ENCODE data around the gene CRYL1. TPM values are rescaled to one million over a fixed set of nuclear protein-coding genes. Genes with fewer than 3 reads are reported as not detected.

CRYL1 gene
- total and polyA plus RNA-seq, 2 donors: 18.8 to 31.4 TPM

GRCh38 chr13:20553311-20553710 lies 27.7 kb upstream of the CRYL1 start:
- Histone ChIP-seq H3K36me3 (ENCODE audit: insufficient read depth) (no peaks in the 10 kb centered on the region), H3K4me3 (ENCODE audit: low read depth, low read length) (no peak overlapping the region), H3K27ac (ENCODE audit: low read depth) (no peak overlapping the region), H3K4me1 (ENCODE audit: insufficient read depth) (no peaks in the 10 kb centered on the region)
- WGBS: 42% methylated on average over 3 of the region's 3 CpGs
- peak; percentile 8 for DNase-seq (ENCODE audit: extremely low spot score)

- H3K27ac ChIP-seq (ENCODE audit: low read depth): no peak overlapping the region
- H3K4me1 ChIP-seq (ENCODE audit: insufficient read depth): no peaks in the 10 kb centered on the region
- no peak for DNase-seq (ENCODE audit: extremely low spot score)
- 47% methylated on average over 5 of the region's 5 CpGs for WGBS
- H3K36me3 ChIP-seq (ENCODE audit: insufficient read depth): no peaks in the 10 kb centered on the region
- H3K4me3 ChIP-seq (ENCODE audit: low read depth, low read length): no peak overlapping the region
Observed at GRCh38 chr13:20550799-20551198, 25.1 kb upstream of the CRYL1 start.

GRCh38 chr13:20547479-20547908 lies 21.8 kb upstream of the CRYL1 start:
- Histone ChIP-seq H3K4me1 (ENCODE audit: insufficient read depth) (no peaks in the 10 kb centered on the region), H3K4me3 (ENCODE audit: low read depth, low read length) (no peak overlapping the region), H3K36me3 (ENCODE audit: insufficient read depth) (no peaks in the 10 kb centered on the region), H3K27ac (ENCODE audit: low read depth) (no peak overlapping the region)
- WGBS: 83% methylated on average over 4 of the region's 4 CpGs
- no peak for DNase-seq (ENCODE audit: extremely low spot score)

GRCh38 chr13:20546556-20546955 lies 20.9 kb upstream of the CRYL1 start:
- DNase-seq (ENCODE audit: extremely low spot score): no peak
- WGBS: 65% methylated on average over 1 of the region's 1 CpG
- Histone ChIP-seq H3K4me3 (ENCODE audit: low read depth, low read length) (no peak overlapping the region), H3K36me3 (ENCODE audit: insufficient read depth) (no peaks in the 10 kb centered on the region), H3K27ac (ENCODE audit: low read depth) (no peak overlapping the region), H3K4me1 (ENCODE audit: insufficient read depth) (no peaks in the 10 kb centered on the region)

- no peak for DNase-seq (ENCODE audit: extremely low spot score)
- 70% methylated on average over 7 of the region's 7 CpGs for WGBS
- Histone ChIP-seq H3K27ac (ENCODE audit: low read depth) (no peak overlapping the region), H3K4me3 (ENCODE audit: low read depth, low read length) (no peak overlapping the region), H3K36me3 (ENCODE audit: insufficient read depth) (no peaks in the 10 kb centered on the region), H3K4me1 (ENCODE audit: insufficient read depth) (no peaks in the 10 kb centered on the region)
Observed at GRCh38 chr13:20544201-20544923, 18.7 kb upstream of the CRYL1 start.

GRCh38 chr13:20536992-20537391 lies 11.3 kb upstream of the CRYL1 start:
- no peak for DNase-seq (ENCODE audit: extremely low spot score)
- H3K36me3 ChIP-seq (ENCODE audit: insufficient read depth): no peaks in the 10 kb centered on the region
- H3K4me1 ChIP-seq (ENCODE audit: insufficient read depth): no peaks in the 10 kb centered on the region
- no peak overlapping the region for H3K27ac ChIP-seq (ENCODE audit: low read depth)
- no peak overlapping the region for H3K4me3 ChIP-seq (ENCODE audit: low read depth, low read length)

GRCh38 chr13:20534038-20534608 lies 8.5 kb upstream of the CRYL1 start:
- Histone ChIP-seq H3K4me1 (ENCODE audit: insufficient read depth) (no peaks in the 10 kb centered on the region), H3K4me3 (ENCODE audit: low read depth, low read length) (no peak overlapping the region), H3K27ac (ENCODE audit: low read depth) (no peak overlapping the region), H3K36me3 (ENCODE audit: insufficient read depth) (no peaks in the 10 kb centered on the region)
- WGBS: 78% methylated on average over 10 of the region's 10 CpGs
- DNase-seq (ENCODE audit: extremely low spot score): no peak

- no peak for DNase-seq (ENCODE audit: extremely low spot score)
- WGBS: 85% methylated on average over 2 of the region's 2 CpGs
- Histone ChIP-seq H3K4me3 (ENCODE audit: low read depth, low read length) (no peak overlapping the region), H3K27ac (ENCODE audit: low read depth) (no peak overlapping the region), H3K36me3 (ENCODE audit: insufficient read depth) (no peaks in the 10 kb centered on the region), H3K4me1 (ENCODE audit: insufficient read depth) (peaks cover 2% of the 10 kb centered on the region)
Observed at GRCh38 chr13:20528452-20528851, 2.8 kb upstream of the CRYL1 start.

- 49% methylated on average over 6 of the region's 6 CpGs for WGBS
- Histone ChIP-seq H3K36me3 (ENCODE audit: insufficient read depth) (no peaks in the 10 kb centered on the region), H3K27ac (ENCODE audit: low read depth) (no peak overlapping the region), H3K4me3 (ENCODE audit: low read depth, low read length) (no peak overlapping the region), H3K4me1 (ENCODE audit: insufficient read depth) (peaks cover 2% of the 10 kb centered on the region)
- no peak for DNase-seq (ENCODE audit: extremely low spot score)
Observed at GRCh38 chr13:20526664-20527063, 1.0 kb upstream of the CRYL1 start.

GRCh38 chr13:20525144-20525600 lies 485 bp downstream of the CRYL1 start:
- Histone ChIP-seq H3K27ac (ENCODE audit: low read depth) (peak overlapping the region; percentile 41), H3K4me3 (ENCODE audit: low read depth, low read length) (peak overlapping the region; percentile 88), H3K4me1 (ENCODE audit: insufficient read depth) (peaks cover 2% of the 10 kb centered on the region), H3K36me3 (ENCODE audit: insufficient read depth) (no peaks in the 10 kb centered on the region)
- no peak for DNase-seq (ENCODE audit: extremely low spot score)
- 3% methylated on average over 37 of the region's 37 CpGs for WGBS

GRCh38 chr13:20521364-20522115 lies 4.1 kb downstream of the CRYL1 start:
- H3K4me1 ChIP-seq (ENCODE audit: insufficient read depth): peaks cover 2% of the 10 kb centered on the region
- no peak overlapping the region for H3K4me3 ChIP-seq (ENCODE audit: low read depth, low read length)
- no peak for DNase-seq (ENCODE audit: extremely low spot score)
- H3K27ac ChIP-seq (ENCODE audit: low read depth): no peak overlapping the region
- no peaks in the 10 kb centered on the region for H3K36me3 ChIP-seq (ENCODE audit: insufficient read depth)
- WGBS: 95% methylated on average over 5 of the region's 5 CpGs

GRCh38 chr13:20519875-20520274 lies 5.8 kb downstream of the CRYL1 start:
- Histone ChIP-seq H3K4me1 (ENCODE audit: insufficient read depth) (peaks cover 2% of the 10 kb centered on the region), H3K4me3 (ENCODE audit: low read depth, low read length) (no peak overlapping the region), H3K27ac (ENCODE audit: low read depth) (no peak overlapping the region), H3K36me3 (ENCODE audit: insufficient read depth) (no peaks in the 10 kb centered on the region)
- no peak for DNase-seq (ENCODE audit: extremely low spot score)
- WGBS: 71% methylated on average over 1 of the region's 1 CpG

GRCh38 chr13:20518660-20519100 lies 7.0 kb downstream of the CRYL1 start:
- Histone ChIP-seq H3K36me3 (ENCODE audit: insufficient read depth) (no peaks in the 10 kb centered on the region), H3K4me3 (ENCODE audit: low read depth, low read length) (no peak overlapping the region), H3K27ac (ENCODE audit: low read depth) (no peak overlapping the region), H3K4me1 (ENCODE audit: insufficient read depth) (no peaks in the 10 kb centered on the region)
- 54% methylated on average over 7 of the region's 7 CpGs for WGBS
- DNase-seq (ENCODE audit: extremely low spot score): no peak

GRCh38 chr13:20514866-20515265 lies 10.8 kb downstream of the CRYL1 start:
- H3K36me3 ChIP-seq (ENCODE audit: insufficient read depth): peaks cover 2% of the 10 kb centered on the region
- no peaks in the 10 kb centered on the region for H3K4me1 ChIP-seq (ENCODE audit: insufficient read depth)
- H3K27ac ChIP-seq (ENCODE audit: low read depth): no peak overlapping the region
- WGBS: 87% methylated on average over 2 of the region's 2 CpGs
- no peak overlapping the region for H3K4me3 ChIP-seq (ENCODE audit: low read depth, low read length)
- no peak for DNase-seq (ENCODE audit: extremely low spot score)
